Suprapubic skin (tissue), 4 donors: ENCODE data around the gene GALNT9.

Experiments used
- EP300 ChIP-seq: sonication (generic); formaldehyde crosslinking; IDR thresholded peaks from one replicate; pipeline ENCODE4 v1.6.1; 2017; ENCODE audit warnings: antibody characterized with exemption
- POLR2AphosphoS5 ChIP-seq, 3 donors: sonication (generic); formaldehyde crosslinking; IDR thresholded peaks; one replicate each; pipeline ENCODE4 v1.6.1; 2017; ENCODE audit warnings: antibody characterized with exemption in 3 of 3

DNA sequence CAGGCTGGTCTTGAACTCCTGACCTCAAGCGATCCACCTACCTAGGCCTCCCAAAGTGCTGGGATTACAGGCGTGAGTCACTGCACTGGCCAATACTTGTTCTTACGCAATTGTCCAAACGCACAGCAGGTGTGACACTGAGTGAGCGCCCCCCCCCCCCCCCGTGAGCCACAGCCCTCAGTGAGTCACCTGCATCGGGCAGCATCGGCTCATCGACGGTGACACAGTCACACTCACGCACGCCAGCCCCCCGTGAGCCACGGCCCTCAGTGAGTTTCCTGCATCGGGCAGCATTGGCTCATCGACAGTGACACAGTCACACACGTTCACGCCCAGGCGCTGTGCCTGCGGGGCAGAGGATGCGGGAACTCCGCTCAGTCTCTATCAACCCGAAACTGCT lies 42.5 kb downstream of the GALNT9 start:
- TF ChIP-seq EP300 (no peak), POLR2AphosphoS5 (IDR thresholded peaks at IDR 0.05) (no peak)
